ENCODE measurements around the gene PPP3R1.

The PPP3R1 gene

DNA sequence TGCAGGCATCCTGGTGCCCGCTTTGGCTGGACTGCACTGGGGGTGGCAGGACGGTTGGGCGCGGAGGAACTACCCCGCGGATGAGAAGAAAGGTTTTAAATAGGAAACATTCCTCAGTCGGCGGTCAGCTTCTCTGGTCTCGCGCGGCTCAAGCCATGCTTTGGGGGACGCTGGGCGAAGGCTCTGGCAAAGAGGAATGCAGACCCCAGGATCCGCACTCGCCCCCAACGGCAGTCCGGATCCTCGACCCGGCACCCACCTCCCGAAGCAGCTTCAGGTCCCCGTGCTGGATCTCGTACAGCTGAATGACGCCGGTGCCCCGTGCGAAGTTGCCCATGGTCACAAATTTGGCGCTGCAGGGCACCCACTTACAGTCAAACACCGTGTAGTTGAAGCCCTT, 95.3 kb downstream of the PPP3R1 start:
- no peaks in the 10 kb centered on the region for H3K9me3 ChIP-seq (ENCODE audit: low read length)
- no peaks in the 10 kb centered on the region for H3K9me2 ChIP-seq (ENCODE audit: low read depth, low read length)
- peak overlapping the region; percentile 17; the same call in 1 of the 2 replicates for H2AFZ ChIP-seq (ENCODE audit: low read length)
- H3K79me2 ChIP-seq (ENCODE audit: insufficient read depth, low read length) = peaks cover 34% of the 10 kb centered on the region
- H3K4me2 ChIP-seq (ENCODE audit: low read length) = peak overlapping the region; percentile 100
- no peaks in the 10 kb centered on the region for H3F3A ChIP-seq (ENCODE audit: insufficient read depth, low read length)
- H4K20me1 ChIP-seq (ENCODE audit: insufficient read depth, low read length) = no peaks in the 10 kb centered on the region
- H3K9ac ChIP-seq (ENCODE audit: low read length) = peak overlapping the region; percentile 85
- peak overlapping the region; percentile 69 for H3K27ac ChIP-seq (ENCODE audit: low read depth, low read length, poor library complexity, severe bottlenecking)
- no peak for TF ChIP-seq EZH2 (IDR thresholded peaks at IDR 0.05; ENCODE audit: borderline replicate concordance, low read length)
- TF ChIP-seq, protein P1, sequence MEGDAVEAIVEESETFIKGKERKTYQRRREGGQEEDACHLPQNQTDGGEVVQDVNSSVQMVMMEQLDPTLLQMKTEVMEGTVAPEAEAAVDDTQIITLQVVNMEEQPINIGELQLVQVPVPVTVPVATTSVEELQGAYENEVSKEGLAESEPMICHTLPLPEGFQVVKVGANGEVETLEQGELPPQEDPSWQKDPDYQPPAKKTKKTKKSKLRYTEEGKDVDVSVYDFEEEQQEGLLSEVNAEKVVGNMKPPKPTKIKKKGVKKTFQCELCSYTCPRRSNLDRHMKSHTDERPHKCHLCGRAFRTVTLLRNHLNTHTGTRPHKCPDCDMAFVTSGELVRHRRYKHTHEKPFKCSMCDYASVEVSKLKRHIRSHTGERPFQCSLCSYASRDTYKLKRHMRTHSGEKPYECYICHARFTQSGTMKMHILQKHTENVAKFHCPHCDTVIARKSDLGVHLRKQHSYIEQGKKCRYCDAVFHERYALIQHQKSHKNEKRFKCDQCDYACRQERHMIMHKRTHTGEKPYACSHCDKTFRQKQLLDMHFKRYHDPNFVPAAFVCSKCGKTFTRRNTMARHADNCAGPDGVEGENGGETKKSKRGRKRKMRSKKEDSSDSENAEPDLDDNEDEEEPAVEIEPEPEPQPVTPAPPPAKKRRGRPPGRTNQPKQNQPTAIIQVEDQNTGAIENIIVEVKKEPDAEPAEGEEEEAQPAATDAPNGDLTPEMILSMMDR (IDR thresholded peaks at IDR 0.05; ENCODE audit: low read length) = no peak
- H3K27me3 ChIP-seq (ENCODE audit: insufficient read depth, low read length) = no peaks in the 10 kb centered on the region
- peaks cover 25% of the 10 kb centered on the region for H3K36me3 ChIP-seq (ENCODE audit: insufficient read depth, low read length)
- peaks cover 25% of the 10 kb centered on the region for H3K4me1 ChIP-seq (ENCODE audit: insufficient read depth, low read length, severe bottlenecking)
- H3K4me3 ChIP-seq (ENCODE audit: low read depth, low read length, poor library complexity, severe bottlenecking) = peak overlapping the region; percentile 87

DNA sequence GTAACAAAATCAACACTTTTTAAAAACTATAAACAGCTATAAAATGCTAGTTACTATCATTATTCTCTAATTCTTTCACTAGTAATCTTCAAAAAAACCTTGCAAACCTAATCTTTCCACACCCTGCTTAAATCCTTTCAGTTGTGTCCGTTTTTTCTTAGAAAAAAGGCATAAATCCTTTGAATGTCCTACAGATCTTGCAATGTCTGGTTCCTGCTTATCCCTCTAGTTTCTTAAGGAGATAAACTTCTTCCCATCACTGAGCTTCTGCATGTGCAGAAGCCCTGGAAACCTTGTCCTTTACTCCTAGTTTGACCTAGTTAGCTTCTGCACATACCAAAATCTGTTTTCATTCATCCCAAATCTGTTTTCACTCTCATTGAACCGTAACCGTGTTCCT, 95.9 kb downstream of the PPP3R1 start:
- Histone ChIP-seq H3K36me3 (ENCODE audit: insufficient read depth, low read length) (peaks cover 20% of the 10 kb centered on the region), H3K9me3 (ENCODE audit: low read length) (no peaks in the 10 kb centered on the region), H3K4me3 (ENCODE audit: low read depth, low read length, poor library complexity, severe bottlenecking) (peak overlapping the region; percentile 87), H3K4me1 (ENCODE audit: insufficient read depth, low read length, severe bottlenecking) (peaks cover 25% of the 10 kb centered on the region), H4K20me1 (ENCODE audit: insufficient read depth, low read length) (no peaks in the 10 kb centered on the region), H3K9ac (ENCODE audit: low read length) (peak overlapping the region; percentile 85), H3K9me2 (ENCODE audit: low read depth, low read length) (no peaks in the 10 kb centered on the region), H3K27ac (ENCODE audit: low read depth, low read length, poor library complexity, severe bottlenecking) (no peak overlapping the region), H3K79me2 (ENCODE audit: insufficient read depth, low read length) (peaks cover 34% of the 10 kb centered on the region), H3K4me2 (ENCODE audit: low read length) (peak overlapping the region; percentile 100), H3K27me3 (ENCODE audit: insufficient read depth, low read length) (no peaks in the 10 kb centered on the region), H2AFZ (ENCODE audit: low read length) (no peak overlapping the region), H3F3A (ENCODE audit: insufficient read depth, low read length) (no peaks in the 10 kb centered on the region)
- TF ChIP-seq, protein P1 (IDR thresholded peaks at IDR 0.05; ENCODE audit: low read length) = no peak

DNA sequence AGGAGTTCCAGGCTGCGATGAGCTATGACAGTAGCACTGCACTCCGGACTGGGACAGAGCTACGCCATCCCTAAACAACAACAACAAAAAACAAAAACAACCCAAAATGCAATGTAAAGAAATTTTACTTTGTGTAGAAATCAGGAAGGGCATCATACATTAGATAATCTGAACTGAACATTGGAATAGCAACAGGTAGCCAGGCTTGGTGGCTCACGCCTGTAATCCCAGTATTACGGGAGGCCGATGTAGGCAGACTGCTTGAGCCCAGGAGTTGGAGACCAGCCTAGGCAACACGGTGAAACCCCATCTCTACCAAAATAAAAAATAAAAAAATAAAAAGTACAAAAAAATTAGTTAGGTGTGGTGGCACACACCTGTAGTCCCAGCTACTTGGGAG, 96.7 kb downstream of the PPP3R1 start:
- Histone ChIP-seq H3K27ac (ENCODE audit: low read depth, low read length, poor library complexity, severe bottlenecking) (no peak overlapping the region), H3F3A (ENCODE audit: insufficient read depth, low read length) (no peaks in the 10 kb centered on the region), H4K20me1 (ENCODE audit: insufficient read depth, low read length) (no peaks in the 10 kb centered on the region), H3K36me3 (ENCODE audit: insufficient read depth, low read length) (peaks cover 12% of the 10 kb centered on the region), H3K27me3 (ENCODE audit: insufficient read depth, low read length) (no peaks in the 10 kb centered on the region), H3K4me1 (ENCODE audit: insufficient read depth, low read length, severe bottlenecking) (peaks cover 25% of the 10 kb centered on the region), H3K4me2 (ENCODE audit: low read length) (no peak overlapping the region), H3K9me2 (ENCODE audit: low read depth, low read length) (no peaks in the 10 kb centered on the region), H3K9me3 (ENCODE audit: low read length) (no peaks in the 10 kb centered on the region), H3K9ac (ENCODE audit: low read length) (no peak overlapping the region), H2AFZ (ENCODE audit: low read length) (no peak overlapping the region), H3K79me2 (ENCODE audit: insufficient read depth, low read length) (peaks cover 34% of the 10 kb centered on the region), H3K4me3 (ENCODE audit: low read depth, low read length, poor library complexity, severe bottlenecking) (no peak overlapping the region)
- no peak for TF ChIP-seq EZH2 (IDR thresholded peaks at IDR 0.05; ENCODE audit: borderline replicate concordance, low read length)
- TF ChIP-seq, protein P1 (IDR thresholded peaks at IDR 0.05; ENCODE audit: low read length) = no peak

All from OCI-LY1 (cell line).